GM19324 (cell line): ENCODE results near the gene OBSCN.
"Not testable (repeated sequence)": the region's sequence is repeated elsewhere in the genome, so short reads cannot be mapped to it uniquely, and the experiment has no call there.

Experiments
- ATAC-seq: cut with Tn5 transposase; IDR thresholded peaks from one replicate; pipeline ENCODE4 v1.9.1; 2021; ENCODE audit warnings: mild to moderate bottlenecking, moderate library complexity; ENCODE audit not compliant: unreplicated experiment, low FRiP score

OBSCN gene

GRCh38 chr1:228171221-228171891, 36.5 kb upstream of the OBSCN start:
- ATAC-seq, result no peak

GRCh38 chr1:228172591-228173527, 35.0 kb upstream of the OBSCN start:
- ATAC-seq, result no peak

- not testable (repeated sequence) for ATAC-seq
These were observed 34.0 kb upstream of the OBSCN start for GRCh38 chr1:228173528-228174481.

- no peak for ATAC-seq
These were observed 33.1 kb upstream of the OBSCN start for GRCh38 chr1:228174482-228175315.

GRCh38 chr1:228175316-228176023, 32.4 kb upstream of the OBSCN start:
- no peak for ATAC-seq

GRCh38 chr1:228176024-228176395, 31.8 kb upstream of the OBSCN start:
- ATAC-seq, result no peak

GRCh38 chr1:228176461-228177182, 31.2 kb upstream of the OBSCN start:
- no peak for ATAC-seq

- no peak for ATAC-seq
These were observed 30.7 kb upstream of the OBSCN start for GRCh38 chr1:228177183-228177475.

GRCh38 chr1:228177721-228178710, 29.8 kb upstream of the OBSCN start:
- no peak for ATAC-seq

GRCh38 chr1:228178737-228179684, 28.8 kb upstream of the OBSCN start:
- no peak for ATAC-seq

GRCh38 chr1:228180271-228180958, 27.4 kb upstream of the OBSCN start:
- no peak for ATAC-seq

- no peak for ATAC-seq
These were observed 26.7 kb upstream of the OBSCN start for GRCh38 chr1:228180959-228181644.

- no peak for ATAC-seq
These were observed 26.2 kb upstream of the OBSCN start for GRCh38 chr1:228181645-228182034.

- no peak for ATAC-seq
These were observed 25.4 kb upstream of the OBSCN start for GRCh38 chr1:228182296-228183030.

GRCh38 chr1:228184152-228184551, 23.7 kb upstream of the OBSCN start:
- no peak for ATAC-seq
